Measurements from ENCODE around the gene SNED1.
"Not testable (repeated sequence)": the region's sequence is repeated elsewhere in the genome, so short reads cannot be mapped to it uniquely, and the experiment has no call there.

The SNED1 gene

DNA sequence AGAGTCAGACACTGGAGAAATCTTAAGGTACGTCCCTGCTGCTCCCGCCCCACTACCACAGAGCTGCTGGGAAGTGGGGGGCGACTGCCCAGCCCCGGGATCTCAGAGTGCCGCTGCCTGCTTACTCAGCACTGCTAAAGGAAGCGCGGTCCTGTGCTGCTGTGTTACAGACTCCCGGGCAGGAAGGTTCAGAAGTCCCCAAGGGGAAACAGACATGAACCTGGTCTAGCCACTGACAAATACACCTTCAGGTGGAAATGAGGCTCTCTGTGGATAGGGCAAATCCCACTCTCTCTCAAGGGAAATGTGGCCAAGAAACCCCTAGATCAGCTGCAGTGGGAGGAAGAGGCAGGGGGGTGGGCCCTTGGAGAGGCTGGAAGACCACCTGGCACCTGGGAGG lies 90.0 kb downstream of the SNED1 start:
- no peak for DNase-seq

DNA sequence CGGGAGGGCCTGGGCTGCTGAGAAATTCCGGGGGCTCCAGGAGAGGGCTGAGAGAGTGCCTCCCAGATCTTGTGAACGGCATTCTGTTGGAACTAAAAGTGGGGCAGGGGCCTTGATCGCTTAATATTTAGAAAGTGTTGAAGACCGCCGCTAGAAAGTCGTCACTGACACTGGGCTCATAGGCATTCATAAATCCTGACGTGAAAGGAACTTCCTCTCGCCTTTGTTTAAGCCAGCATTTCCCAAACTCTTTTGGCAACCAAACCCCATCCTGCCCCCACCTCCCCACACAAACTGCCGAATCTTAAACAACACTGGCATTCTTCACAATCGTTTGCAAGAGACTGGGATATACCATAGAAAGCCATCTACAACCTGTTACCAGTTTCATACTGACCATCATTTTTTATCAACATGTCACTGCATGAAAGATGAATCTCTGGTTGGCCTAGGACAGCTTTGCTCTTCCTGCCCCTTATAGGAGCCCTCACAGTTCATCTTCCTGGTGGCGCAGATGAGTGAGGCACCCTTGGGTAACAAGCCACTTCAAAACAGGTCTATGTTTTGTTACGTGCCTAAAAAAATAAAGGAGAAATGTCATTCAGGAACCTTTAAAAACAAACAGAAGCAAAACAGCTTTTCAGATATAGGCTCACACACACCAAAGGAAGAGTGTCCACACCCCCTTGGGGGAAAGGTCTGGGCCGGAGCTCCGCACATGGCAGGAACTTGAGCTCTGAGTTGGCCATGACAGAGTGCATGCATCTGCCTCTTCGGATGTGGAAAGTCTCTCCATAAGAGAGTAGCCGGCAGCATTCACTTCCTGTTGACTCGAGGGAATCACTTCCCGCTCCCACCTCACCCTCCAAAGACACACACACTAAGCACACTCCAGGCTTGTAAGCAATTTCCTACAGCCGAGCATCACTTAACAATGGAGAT lies 90.6 kb downstream of the SNED1 start:
- DNase-seq: no peak

DNA sequence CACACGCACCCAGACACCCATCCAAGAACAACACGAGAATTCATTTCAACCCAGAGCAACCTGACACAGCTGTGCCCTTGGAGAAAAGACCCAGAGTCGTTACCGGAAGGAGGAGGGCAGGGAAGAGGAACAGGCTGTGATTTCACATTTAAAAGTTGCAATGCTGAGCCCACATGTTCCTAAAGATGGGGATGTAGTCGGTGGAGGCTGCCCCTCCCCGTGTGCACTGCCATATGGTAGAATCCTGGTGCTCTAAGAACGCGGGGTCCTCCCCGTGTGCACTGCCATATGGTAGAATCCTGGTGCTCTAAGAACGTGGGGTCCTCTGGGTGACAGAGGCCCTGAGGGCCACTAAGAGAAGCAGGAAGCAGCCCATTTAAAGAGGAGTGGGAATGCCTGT lies 92.8 kb downstream of the SNED1 start:
- DNase-seq: no peak

- no peak for DNase-seq
These were observed 93.5 kb downstream of the SNED1 start for GRCh38 chr2:241091734-241092445.

DNA sequence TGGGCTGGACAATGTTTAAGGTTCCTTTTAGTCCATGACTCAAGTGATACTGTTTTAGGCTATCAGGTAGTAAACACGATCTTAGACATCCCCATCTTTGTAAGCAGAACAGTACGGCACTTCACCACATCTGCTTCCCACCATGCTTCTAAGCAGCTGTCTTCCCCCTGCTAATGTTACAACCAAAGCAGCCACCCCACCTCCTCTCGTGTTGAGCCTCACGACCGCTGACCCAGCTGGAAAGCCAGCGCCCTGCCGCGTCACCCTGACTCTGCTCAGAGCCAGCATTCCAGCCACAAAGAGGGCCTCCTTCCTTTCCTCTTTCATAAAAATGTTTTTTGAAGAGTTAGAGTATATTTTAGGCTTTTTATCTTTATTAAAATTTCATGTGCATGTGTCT lies 94.3 kb downstream of the SNED1 start:
- DNase-seq: no peak

GRCh38 chr2:241093133-241093781 lies 94.8 kb downstream of the SNED1 start:
- DNase-seq: not testable (repeated sequence)

GRCh38 chr2:241094172-241094571 lies 95.8 kb downstream of the SNED1 start:
- DNase-seq: no peak

- DNase-seq: no peak
These were observed 96.6 kb downstream of the SNED1 start for GRCh38 chr2:241094924-241095420.

- DNase-seq: no peak
These were observed 97.3 kb downstream of the SNED1 start for GRCh38 chr2:241095594-241096290.

DNA sequence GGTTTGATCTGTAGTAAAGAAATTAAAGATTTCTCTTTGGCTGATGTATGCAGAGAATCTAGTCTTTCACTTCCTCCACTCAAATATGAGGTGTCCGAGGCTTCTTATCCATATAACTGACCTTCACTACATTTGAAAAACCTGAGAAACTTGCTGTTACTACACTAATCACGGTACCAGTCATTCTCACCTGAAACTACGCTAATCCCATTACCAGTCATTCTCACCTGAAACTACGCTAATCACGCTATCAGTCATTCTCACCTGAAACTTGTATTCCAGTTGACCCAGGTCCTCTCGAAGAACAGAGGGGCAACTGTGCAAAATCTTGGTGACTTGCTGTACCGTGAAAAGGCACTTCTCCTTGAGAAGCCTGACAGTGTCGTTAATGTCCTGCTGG lies 98.6 kb downstream of the SNED1 start:
- no peak for DNase-seq

- DNase-seq: no peak
These were observed 100.8 kb downstream of the SNED1 start for GRCh38 chr2:241099246-241099645.

DNA sequence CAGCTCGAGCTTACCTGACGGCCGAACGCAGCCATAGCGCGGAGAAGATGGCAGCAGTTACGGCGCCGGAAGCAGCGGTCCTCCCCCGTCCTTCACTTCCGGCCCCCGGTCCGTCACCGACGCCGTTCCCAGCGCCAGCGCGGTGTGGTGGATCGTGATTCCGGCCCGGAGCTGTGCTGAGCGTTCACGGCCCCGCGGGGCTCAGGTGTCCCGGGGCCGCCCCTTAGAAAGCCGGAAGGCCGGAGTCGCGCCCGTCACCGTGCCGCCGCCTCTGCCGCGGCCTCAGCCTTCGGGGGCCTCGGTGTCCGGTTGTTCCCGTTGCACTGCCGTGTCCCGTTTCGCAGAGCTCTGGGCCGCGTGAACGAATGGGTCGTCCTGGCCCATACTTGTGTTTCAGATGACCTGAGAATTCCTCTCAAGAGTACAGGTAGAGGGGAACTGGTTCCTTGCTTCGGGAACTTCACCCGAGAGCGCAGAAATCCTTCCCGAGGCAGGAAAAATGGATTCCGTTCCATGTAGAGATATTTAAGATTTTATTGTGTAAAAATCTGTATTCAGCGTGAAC lies 103.9 kb downstream of the SNED1 start, which contains the start of gene MTERF4:
Gene MTERF4, minus strand, starts transcription at position 49 of the 565 bp plus-strand sequence. Its CDS starts 14 bp downstream, at position 35.
- DNase-seq: peak; percentile 80

DNA sequence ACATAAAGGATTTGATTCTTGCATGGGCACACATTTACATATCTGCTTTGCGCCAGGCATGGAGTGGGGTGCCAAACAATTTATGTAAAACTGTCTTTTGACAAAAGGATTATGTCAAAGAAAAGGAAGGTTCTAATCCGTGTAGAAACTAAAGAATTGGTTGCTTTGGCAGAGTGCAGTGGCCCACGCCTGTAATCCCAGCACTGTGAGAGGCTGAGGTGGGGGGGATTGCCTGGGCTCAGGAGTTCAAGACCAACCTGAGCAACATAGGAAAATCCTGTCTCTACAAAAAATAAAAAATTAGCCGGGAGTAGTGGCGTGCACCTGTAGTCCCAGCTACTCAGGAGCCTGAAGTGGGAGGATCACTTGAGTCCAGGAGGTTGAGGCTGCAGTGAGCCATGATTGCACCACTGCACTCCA lies 104.8 kb downstream of the SNED1 start:
- DNase-seq: no peak

GRCh38 chr2:241104611-241105010 lies 106.2 kb downstream of the SNED1 start:
- not testable (repeated sequence) for DNase-seq

DNA sequence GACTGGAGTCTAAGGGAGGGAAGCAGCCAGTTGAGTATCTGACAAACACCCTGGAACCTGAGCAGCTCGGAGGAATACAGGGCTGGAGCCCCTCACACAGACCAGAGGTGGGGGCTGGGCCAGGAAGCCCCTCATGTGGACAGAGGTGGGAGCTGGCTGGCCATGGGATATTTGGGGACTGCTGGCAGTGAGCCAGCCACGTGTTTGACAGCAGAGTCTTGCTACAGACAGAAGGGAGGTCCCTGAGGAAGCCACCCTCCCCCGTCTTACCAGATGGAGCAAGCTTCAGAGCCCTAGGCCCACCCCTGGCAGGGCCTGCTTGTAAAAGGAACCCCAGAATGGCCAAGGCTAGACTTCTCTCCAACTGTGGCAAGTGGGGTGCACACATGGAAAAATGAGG lies 107.2 kb downstream of the SNED1 start:
- DNase-seq: no peak

GRCh38 chr2:241107031-241107783 lies 108.8 kb downstream of the SNED1 start:
- DNase-seq: no peak

- no peak for DNase-seq
These were observed 110.1 kb downstream of the SNED1 start for GRCh38 chr2:241108271-241109209.

DNA sequence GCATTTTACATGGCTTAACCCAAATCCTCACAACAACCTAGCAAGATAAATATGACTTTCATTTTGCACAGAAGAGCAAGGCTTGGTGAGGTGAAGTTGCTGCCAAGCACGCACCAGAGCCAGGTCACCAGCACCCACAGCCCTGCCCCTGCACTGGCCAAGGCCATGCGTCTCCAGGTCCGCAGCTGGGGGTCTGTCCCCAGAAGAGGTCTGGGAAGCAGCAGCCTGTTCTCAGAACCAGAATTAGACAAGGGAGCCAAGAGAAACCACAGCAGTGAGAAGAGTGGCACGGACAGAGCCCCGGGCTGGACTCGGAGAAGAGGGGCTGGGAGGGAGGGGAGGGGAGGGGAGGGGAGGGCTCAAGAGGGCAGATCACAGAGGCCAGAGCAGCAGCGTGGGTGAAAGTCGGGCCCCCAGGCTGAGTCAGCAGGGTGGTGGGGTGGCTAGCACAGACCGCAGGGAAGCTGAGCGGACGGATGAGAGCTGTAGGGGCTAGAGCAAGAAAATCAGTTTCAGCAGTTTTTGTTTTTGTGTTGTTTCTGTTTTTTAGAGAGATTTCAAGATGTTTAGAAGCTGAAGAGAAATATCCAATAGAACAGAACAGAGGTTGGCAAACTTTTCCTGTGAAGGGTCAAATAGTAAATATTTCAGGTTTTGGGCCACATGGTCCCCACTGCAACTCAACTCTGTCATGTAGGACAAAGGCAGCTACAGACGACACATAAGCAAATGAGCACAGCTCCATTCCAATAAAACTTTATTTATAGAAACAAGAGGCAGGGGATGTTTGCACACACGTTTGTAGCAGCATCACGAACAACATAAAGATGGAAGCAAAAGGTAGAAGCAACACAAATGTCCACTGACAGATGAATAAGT lies 111.0 kb downstream of the SNED1 start:
- no peak for DNase-seq

GRCh38 chr2:241110089-241110606 lies 111.7 kb downstream of the SNED1 start:
- DNase-seq: no peak

Data from EL (cell line).